ENCODE results near the gene SNAPC2.
A peak's percentile ranks its signal among the peaks of the same experiment; 100 is the strongest.

SNAPC2 gene, protein sequence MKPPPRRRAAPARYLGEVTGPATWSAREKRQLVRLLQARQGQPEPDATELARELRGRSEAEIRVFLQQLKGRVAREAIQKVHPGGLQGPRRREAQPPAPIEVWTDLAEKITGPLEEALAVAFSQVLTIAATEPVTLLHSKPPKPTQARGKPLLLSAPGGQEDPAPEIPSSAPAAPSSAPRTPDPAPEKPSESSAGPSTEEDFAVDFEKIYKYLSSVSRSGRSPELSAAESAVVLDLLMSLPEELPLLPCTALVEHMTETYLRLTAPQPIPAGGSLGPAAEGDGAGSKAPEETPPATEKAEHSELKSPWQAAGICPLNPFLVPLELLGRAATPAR

DNA sequence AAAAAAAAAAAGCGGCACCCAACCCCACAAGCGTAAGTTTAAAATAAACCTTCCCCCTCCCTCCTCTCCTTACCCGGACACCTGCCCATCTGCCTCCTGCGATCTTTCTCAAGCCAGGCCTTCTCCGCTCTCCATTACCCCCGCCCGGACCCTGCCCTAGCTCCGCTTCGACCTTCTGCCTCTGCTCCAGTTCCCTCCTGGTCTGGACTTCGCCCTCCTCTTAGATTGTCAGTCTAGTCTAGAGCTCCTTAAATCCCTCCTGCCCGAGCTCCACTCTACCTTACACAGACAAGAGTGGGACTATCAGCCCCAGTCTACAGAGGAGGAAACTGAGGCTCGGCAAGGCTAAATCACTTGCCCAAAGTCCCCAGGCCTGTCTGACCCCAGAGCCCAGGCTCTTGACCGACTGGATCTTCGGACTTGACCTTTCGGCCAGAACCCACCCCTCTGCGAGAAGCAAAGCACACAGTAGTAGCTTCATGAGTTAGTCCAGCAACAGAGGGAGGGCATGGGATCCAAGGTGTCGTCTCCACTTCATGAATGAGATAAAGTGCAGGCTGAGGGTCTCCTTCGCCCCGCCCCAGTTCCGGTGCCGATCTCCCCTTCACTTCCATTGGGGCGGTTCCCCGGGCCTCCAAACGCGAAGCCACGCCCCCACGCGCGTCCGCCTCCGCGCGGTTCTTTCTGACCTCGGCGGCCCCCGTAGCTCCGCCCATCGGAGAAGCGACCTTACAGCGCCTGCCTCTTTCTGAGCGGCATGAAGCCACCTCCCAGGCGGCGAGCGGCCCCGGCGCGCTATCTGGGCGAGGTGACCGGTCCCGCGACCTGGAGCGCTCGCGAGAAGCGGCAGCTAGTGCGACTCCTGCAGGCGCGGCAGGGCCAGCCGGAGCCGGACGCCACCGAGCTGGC lies at the start of gene SNAPC2:
TSS of gene SNAPC2 (plus strand) at position 729 of the 909 bp plus-strand sequence. CDS start at position 758, 29 bp downstream.
- DNase-seq (ENCODE audit: low spot score) = peak; percentile 86

- DNase-seq (ENCODE audit: low spot score) = no peak
Observed at GRCh38 chr19:7870571-7871436, 49.3 kb upstream of the SNAPC2 start.

- peak; percentile 80 for DNase-seq (ENCODE audit: low spot score)
Observed at GRCh38 chr19:7871437-7872305, 48.5 kb upstream of the SNAPC2 start.

DNA sequence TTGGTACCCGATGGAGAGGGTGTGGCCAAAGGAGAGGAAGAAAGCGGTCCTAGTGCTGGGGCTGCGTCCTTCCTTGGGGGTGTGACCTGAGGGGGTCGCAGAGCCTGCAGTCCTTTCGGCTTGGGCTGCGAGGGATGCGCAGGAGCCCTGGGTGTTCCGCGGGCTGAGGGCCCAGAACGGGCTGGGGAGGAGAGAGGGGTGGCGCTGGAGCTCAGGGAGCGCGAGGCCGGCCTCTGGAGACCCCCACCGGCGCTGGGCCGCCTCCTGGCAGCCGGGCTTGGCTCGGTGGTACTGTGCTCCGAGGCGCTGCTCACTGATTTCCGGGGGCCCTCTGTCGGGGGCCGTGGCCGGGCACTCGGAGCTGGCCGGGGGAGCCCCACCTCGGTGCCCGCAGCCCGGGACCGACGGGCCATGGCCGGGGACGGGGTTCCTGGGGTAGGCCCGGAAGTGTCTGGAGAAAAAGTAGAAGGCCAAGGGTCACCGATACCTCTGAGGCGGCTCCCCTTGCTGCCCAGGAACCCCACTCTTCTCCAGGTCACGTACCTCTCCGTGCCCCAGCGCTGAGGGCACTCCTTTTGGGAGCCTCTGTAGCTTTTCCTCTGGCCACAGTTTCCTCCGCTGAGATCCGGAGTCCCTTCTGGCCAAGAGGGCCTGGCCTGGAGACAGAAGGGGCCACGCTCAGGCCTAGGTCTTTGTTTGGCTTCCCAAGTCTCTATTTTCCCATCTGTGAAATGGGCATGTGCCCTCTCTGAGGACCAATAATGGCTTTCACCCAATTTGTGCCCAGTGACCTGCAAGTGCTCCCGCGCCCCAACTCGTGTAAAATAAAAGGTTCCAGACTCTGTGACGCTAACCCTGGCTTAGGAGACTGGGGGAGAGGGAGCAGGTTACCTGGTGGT lies 47.6 kb upstream of the SNAPC2 start:
- DNase-seq (ENCODE audit: low spot score) = no peak

DNA sequence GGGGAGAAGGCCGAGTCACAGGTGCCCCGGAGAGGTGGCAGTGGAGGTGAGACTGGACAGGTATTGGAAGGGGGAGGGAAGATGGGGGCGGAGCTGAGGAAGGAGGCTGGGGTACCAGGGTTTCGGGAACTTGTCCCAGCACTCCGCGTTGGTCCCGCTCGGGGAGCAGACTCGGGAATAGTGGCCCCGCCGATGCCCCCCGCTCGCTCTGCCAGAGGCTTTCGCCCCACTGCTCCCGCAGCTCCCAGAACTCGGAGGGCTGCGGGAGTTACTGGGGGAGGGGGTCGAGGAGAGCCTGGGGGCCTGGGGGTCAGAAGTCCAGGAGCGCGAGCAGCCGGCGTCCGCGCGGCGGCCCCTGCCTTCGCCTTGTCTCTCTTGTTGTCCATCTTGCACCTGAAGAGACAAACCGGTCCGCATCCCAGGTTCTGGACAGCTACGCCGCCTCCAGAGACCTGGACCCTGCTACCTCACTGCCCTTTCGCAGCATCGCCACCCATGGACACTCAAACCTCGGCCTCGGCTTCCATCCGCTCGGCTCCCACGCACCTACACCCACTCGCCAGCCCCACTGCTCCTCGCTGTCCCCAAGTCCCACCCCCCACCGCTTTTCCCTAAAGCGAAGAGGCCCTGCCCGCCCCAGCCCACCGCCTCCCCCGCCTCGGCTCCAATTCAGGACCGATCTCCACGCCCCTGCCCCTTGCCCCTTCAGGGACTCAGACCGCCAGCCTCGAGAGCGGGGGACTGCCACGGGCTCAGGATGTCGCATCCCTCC lies 46.6 kb upstream of the SNAPC2 start:
- no peak for DNase-seq (ENCODE audit: low spot score)

- DNase-seq (ENCODE audit: low spot score) = peak; percentile 81
Observed at GRCh38 chr19:7874076-7874896, 45.9 kb upstream of the SNAPC2 start, which contains the start of gene PRR36. PRR36 (minus strand) TSS chr19:7874390; CDS start chr19:7873689, 701 bp downstream.

- no peak for DNase-seq (ENCODE audit: low spot score)
Observed at GRCh38 chr19:7874897-7875273, 45.3 kb upstream of the SNAPC2 start.

- DNase-seq (ENCODE audit: low spot score) = no peak
Observed at GRCh38 chr19:7877249-7877836, 42.8 kb upstream of the SNAPC2 start.

DNA sequence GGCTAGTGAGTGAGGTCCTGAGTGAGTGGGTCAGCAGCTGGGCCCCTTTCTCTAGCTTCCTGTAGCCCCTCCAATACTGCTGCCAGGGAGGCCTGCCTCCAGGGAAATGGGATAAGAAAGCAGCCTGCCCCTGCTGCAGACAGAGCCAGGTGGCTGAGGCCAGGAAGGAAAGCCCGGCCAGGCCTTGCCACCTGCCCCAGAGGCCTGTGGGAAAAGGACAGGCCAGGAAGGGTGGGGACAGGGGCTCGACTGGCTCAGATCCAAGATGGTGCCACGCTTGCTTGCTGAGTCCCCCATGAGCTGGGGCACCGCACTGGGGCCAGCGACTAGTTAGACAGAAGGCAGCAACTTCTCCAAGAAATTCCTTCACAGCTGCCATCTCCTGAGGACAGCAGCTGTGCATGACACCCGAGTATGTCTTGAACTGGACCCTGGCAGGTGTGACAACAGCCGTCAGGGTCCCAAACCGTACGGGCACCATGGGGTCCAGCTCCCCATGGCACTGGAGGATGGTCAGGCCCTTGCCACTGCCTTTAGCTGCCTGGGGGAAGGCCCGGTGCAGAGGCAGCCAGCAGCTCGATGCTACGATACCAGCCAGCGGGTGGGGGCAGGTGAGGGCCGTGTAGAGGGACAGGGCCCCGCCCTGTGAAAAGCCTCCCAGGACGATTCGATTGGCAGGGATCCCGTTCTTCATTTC lies 40.9 kb upstream of the SNAPC2 start:
- DNase-seq (ENCODE audit: low spot score) = no peak

DNA sequence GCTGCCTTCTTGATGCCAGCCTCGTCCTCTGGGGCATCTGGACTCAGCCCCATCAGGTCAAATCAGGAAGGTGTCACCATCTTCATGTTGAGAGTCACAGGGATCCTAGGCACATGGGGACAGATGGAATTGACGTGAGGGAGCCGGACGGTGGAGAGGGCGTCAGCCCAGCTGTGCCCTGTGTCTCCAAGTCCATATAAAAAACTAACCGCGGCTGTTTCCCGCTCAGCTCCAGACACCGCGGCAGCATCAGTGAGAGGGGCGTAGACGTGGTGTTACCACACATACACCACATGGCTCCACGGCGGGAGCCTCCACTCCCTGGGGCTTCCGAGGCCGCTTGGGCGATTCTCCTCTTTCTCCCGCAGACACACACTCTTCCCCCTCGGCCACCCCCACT lies 40.3 kb upstream of the SNAPC2 start:
- DNase-seq (ENCODE audit: low spot score) = no peak

- DNase-seq (ENCODE audit: low spot score) = no peak
Observed at GRCh38 chr19:7881910-7882309, 38.2 kb upstream of the SNAPC2 start.

GRCh38 chr19:7883105-7883504 lies 37.0 kb upstream of the SNAPC2 start:
- no peak for DNase-seq (ENCODE audit: low spot score)

DNA sequence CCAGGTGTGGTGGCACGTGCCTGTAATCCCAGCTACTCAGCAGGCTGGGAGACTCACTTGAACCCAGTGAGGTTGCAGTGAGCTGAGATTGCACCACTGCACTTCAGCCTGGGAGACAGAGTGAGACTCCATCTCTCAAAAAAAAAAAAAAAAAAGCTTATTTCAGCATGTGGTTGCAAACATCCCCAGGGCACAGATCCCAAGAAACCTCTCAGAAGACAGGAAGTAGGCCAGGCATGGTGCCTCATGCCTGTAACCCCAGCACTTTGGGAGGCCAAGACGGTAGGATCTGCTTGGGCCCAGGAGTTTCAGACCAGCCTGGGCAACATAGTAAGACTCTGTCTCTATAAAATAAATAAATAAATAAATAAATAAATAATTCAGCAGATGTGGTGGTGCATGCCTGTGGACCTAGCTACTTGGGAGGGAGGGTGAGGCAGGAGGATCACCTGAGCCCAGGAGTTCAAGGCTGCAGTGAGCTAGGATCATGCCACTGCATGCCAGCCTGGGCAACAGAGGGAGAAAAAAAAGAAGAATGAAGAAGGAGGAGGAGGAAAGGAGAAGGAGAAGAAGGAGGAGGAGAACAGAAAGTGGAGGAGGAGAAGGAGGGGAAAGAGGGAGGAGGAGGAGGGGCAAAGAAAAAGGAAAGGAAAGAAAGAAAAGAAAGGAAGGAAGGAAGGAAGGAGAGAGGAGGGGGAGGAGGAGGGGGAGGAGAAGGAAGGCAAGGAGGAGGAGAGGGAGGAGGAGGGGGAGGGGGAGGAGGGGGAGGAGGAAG lies 36.2 kb upstream of the SNAPC2 start:
- DNase-seq (ENCODE audit: low spot score) = no peak

- DNase-seq (ENCODE audit: low spot score) = no peak
Observed at GRCh38 chr19:7885818-7886217, 34.3 kb upstream of the SNAPC2 start.

DNA sequence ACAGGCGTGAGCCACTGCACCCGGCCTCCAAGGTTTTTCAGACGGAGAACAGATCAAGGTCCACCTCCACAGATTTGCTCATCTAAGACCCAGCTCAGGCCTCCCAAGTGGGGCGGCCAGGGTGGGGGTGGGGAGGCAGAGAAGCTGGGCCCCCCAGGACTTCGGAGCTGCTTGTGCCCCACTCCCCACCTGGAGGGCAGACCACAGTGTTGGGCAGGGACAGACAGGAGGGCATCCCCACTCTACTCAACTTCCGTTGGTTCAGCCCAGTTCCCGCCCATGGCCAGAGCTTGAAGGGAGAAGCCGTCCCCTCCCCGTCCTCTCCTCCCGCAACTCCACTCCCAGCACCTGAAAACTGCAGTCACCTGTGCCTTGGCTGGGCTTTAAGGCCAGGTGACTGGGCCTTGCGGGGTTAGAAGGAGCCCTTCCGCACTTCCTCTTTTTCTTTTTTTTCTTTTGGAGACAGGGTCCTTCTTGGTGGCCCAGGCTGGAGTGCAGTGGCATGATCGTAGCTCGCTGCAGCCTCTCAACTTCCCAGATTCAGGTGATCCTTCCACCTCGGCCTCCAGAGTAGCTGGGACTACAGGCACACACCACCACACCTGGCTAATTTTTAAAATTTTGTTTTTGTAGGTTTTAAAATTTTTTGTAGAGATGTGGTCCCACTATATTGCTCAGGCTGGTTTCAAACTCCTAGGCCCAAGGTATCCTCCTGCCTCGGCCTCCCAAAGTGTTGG lies 32.6 kb upstream of the SNAPC2 start:
- no peak for DNase-seq (ENCODE audit: low spot score)
